Parathyroid adenoma (tissue), 2 donors: ENCODE data around the gene USP24.
"Not testable (repeated sequence)": the region's sequence is repeated elsewhere in the genome, so short reads cannot be mapped to it uniquely, and the experiment has no call there.

ENCODE experiments used
- H2AFZ ChIP-seq: fragments of 300-600 bp; sonication (generic); one replicate; pipeline ENCODE4 v1.7.0; 2017; ENCODE audit warnings: antibody characterized with exemption, mild to moderate bottlenecking
- H3K27ac ChIP-seq: fragments of 300-600 bp; sonication (generic); one replicate; pipeline ENCODE4 v1.7.0; 2017
- H3K27me3 ChIP-seq: fragments of 300-600 bp; sonication (generic); one replicate; pipeline ENCODE4 v1.7.0; 2017; ENCODE audit warnings: low read length; ENCODE audit not compliant: control insufficient read depth, insufficient read depth
- H3K36me3 ChIP-seq: fragments of 300-600 bp; sonication (generic); one replicate; pipeline ENCODE4 v1.7.0; 2017; ENCODE audit warnings: low read length; ENCODE audit not compliant: control insufficient read depth, insufficient read depth
- H3K4me1 ChIP-seq: fragments of 300-600 bp; sonication (generic); one replicate; pipeline ENCODE4 v1.7.0; 2017; ENCODE audit warnings: control low read depth
- H3K4me2 ChIP-seq: fragments of 300-600 bp; sonication (generic); one replicate; pipeline ENCODE4 v1.7.0; 2017; ENCODE audit warnings: low read length
- H3K4me3 ChIP-seq: fragments of 300-600 bp; sonication (generic); one replicate; pipeline ENCODE4 v1.7.0; 2017; ENCODE audit warnings: low read depth, low read length
- H3K79me2 ChIP-seq: fragments of 300-600 bp; sonication (generic); one replicate; pipeline ENCODE4 v1.7.0; 2017; ENCODE audit warnings: control low read depth
- H3K9ac ChIP-seq: fragments of 300-600 bp; sonication (generic); one replicate; pipeline ENCODE4 v1.7.0; 2017; ENCODE audit warnings: mild to moderate bottlenecking
- H3K9me3 ChIP-seq: fragments of 300-600 bp; sonication (generic); one replicate; pipeline ENCODE4 v1.7.0; 2017; ENCODE audit warnings: low read length; ENCODE audit not compliant: control insufficient read depth
- CTCF ChIP-seq: fragments of 300-600 bp; sonication (generic); IDR thresholded peaks from one replicate; pipeline ENCODE4 v1.7.0; 2017; ENCODE audit warnings: antibody characterized with exemption, mild to moderate bottlenecking
- donor health status: primary hyperparathyroidism.

The USP24 gene

GRCh38 chr1:55196433-55197035 is 18.6 kb downstream of the USP24 start:
- H3K4me2 ChIP-seq, result no peak overlapping the region
- TF ChIP-seq CTCF, result no peak
- no peak overlapping the region for H2AFZ ChIP-seq
- H3K4me1 ChIP-seq, result no peaks in the 10 kb centered on the region
- no peaks in the 10 kb centered on the region for H3K27me3 ChIP-seq
- no peak overlapping the region for H3K9ac ChIP-seq
- H3K36me3 ChIP-seq, result no peaks in the 10 kb centered on the region
- H3K4me3 ChIP-seq, result no peak overlapping the region
- H3K27ac ChIP-seq, result no peak overlapping the region
- no peaks in the 10 kb centered on the region for H3K9me3 ChIP-seq
- peaks cover 9% of the 10 kb centered on the region for H3K79me2 ChIP-seq

GRCh38 chr1:55195521-55196233 is 19.5 kb downstream of the USP24 start:
- TF ChIP-seq CTCF, result no peak
- Histone ChIP-seq H3K4me2 (no peak overlapping the region), H3K27me3 (no peaks in the 10 kb centered on the region), H3K36me3 (no peaks in the 10 kb centered on the region), H3K79me2 (peaks cover 9% of the 10 kb centered on the region), H3K27ac (no peak overlapping the region), H3K9ac (no peak overlapping the region), H3K4me3 (no peak overlapping the region), H3K4me1 (no peaks in the 10 kb centered on the region), H2AFZ (no peak overlapping the region), H3K9me3 (no peaks in the 10 kb centered on the region)

- Histone ChIP-seq H3K36me3 (no peaks in the 10 kb centered on the region), H3K27ac (no peak overlapping the region), H2AFZ (no peak overlapping the region), H3K4me1 (no peaks in the 10 kb centered on the region), H3K9ac (no peak overlapping the region), H3K4me3 (no peak overlapping the region), H3K4me2 (no peak overlapping the region), H3K9me3 (no peaks in the 10 kb centered on the region), H3K27me3 (no peaks in the 10 kb centered on the region), H3K79me2 (peaks cover 9% of the 10 kb centered on the region)
- no peak for TF ChIP-seq CTCF
Measured at GRCh38 chr1:55194851-55195250, 20.3 kb downstream of the USP24 start.

- Histone ChIP-seq H3K27me3 (no peaks in the 10 kb centered on the region), H2AFZ (no peak overlapping the region), H3K79me2 (peaks cover 9% of the 10 kb centered on the region), H3K4me3 (no peak overlapping the region), H3K9ac (no peak overlapping the region), H3K4me2 (no peak overlapping the region), H3K36me3 (no peaks in the 10 kb centered on the region), H3K4me1 (no peaks in the 10 kb centered on the region), H3K27ac (no peak overlapping the region), H3K9me3 (no peaks in the 10 kb centered on the region)
- TF ChIP-seq CTCF, result no peak
Measured at GRCh38 chr1:55192093-55192492, 23.1 kb downstream of the USP24 start.

- H3K27me3 ChIP-seq, H3K27ac ChIP-seq, H3K9me3 ChIP-seq, H2AFZ ChIP-seq, H3K4me1 ChIP-seq, H3K9ac ChIP-seq, H3K36me3 ChIP-seq, H3K4me3 ChIP-seq, H3K79me2 ChIP-seq, H3K4me2 ChIP-seq: not testable (repeated sequence)
Measured at GRCh38 chr1:55191219-55191952, 23.8 kb downstream of the USP24 start.
